Measurements from ENCODE around the gene RECQL5.

Gene RECQL5

DNA sequence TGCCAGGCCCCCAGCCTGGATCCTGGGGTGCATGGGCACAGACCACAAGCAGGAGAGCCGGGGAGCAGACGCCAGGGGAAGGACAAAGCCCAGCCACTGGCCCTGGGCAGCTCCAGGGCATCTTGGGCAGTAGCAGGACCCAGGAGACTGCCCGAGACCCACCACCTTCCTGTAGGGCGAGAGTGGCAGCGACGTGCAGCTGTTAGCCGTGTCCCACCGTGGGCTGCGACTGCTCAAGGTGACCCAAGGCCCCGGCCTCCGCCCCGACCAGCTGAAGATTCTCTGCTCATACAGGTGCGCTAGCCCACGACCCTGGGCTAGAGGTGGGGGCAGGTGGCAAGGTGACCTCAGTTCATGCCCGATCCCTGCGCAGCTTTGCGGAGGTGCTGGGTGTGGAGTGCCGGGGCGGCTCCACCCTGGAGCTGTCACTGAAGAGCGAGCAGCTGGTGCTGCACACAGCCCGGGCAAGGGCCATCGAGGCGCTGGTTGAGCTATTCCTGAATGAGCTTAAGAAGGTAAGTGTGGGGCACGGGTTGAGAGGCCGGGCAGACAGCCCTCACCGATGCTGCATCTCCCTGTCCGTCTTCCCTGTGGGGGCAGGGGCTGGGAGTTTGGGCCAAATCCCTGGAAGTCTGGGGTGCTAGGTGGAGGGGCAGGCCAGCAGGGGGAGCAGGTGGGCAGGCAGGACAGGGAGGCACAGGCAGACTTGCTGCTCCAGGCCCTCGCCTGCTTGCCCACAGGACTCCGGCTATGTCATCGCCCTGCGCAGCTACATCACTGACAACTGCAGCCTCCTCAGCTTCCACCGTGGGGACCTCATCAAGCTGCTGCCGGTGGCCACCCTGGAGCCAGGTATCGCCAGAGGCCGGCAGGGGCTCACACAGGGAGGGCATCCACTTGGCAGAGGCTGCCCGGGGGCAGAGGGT, 47.2 kb downstream of the RECQL5 start:
- no peak for DNase-seq (ENCODE audit: extremely low read depth in 1 of 2, low read depth in 1 of 2)

- no peak for DNase-seq (ENCODE audit: extremely low read depth in 1 of 2, low read depth in 1 of 2)
Observed at GRCh38 chr17:75617675-75618074, 49.3 kb downstream of the RECQL5 start.

DNA sequence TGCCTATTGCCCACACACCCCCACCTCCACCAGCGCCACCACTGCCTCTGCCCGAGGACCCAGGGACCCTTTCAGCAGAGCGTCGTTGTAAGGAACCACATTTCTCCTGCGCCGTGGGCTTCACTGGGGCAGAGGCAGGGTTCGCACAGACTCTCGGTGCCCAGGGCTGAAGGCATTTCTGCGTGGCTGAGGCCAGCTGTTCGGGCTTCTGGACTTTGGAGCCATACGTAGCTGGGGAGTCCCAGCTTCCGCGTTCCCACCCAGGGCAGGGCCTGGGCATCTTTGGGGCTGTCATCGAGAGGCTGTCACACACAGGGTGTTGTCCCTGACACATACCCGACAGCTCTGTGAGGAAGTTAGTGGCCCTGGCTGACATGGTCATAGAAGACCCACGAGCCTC, 49.7 kb downstream of the RECQL5 start:
- no peak for DNase-seq (ENCODE audit: extremely low read depth in 1 of 2, low read depth in 1 of 2)

DNA sequence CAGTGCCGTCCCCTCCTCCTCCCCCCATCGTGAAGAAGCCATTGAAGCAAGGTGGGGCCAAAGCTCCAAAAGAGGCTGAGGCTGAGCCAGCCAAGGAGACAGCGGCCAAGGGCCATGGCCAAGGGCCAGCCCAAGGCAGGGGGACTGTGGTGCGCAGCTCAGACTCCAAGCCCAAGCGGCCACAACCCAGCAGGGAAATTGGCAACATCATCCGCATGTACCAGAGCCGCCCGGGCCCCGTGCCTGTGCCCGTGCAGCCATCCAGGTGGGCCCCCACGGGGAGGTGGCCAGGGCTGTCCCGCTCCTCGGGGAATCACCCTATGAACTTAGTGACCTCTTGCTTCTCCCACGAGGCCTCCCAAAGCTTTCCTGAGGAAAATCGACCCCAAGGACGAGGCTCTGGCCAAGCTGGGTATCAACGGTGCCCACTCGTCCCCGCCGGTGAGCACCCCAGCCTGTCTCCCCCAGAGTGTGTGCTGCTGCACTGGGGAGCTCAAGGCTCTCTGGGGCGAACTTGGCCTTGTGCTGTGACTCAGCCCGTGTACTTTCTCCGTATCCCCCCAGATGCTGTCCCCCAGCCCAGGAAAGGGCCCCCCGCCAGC, 50.3 kb downstream of the RECQL5 start:
- DNase-seq (ENCODE audit: extremely low read depth in 1 of 2, low read depth in 1 of 2): no peak

DNA sequence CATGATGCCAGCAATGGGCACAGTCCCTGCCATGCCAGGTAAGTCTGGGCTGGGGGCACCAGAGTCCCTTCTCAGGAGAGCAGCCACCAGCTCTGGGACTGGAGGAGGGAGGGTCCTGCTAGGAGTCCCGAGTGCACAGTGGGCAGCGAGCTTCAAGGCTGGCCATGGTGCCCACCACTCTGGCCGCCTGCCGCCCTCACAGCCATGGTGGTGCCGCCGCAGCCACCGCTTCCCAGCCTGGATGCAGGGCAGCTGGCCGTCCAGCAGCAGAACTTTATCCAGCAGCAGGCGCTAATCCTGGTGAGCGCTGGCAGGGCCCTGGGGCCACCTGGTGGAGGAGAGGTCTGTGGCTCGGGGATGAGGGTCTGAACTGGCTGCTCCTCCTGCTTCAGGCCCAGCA, 51.7 kb downstream of the RECQL5 start:
- no peak for DNase-seq (ENCODE audit: extremely low read depth in 1 of 2, low read depth in 1 of 2)

GRCh38 chr17:75614556-75615270, 52.2 kb downstream of the RECQL5 start:
- no peak for DNase-seq (ENCODE audit: extremely low read depth in 1 of 2, low read depth in 1 of 2)

- no peak for DNase-seq (ENCODE audit: extremely low read depth in 1 of 2, low read depth in 1 of 2)
Observed at GRCh38 chr17:75614006-75614405, 52.9 kb downstream of the RECQL5 start.

GRCh38 chr17:75612906-75613626, 53.9 kb downstream of the RECQL5 start:
- no peak for DNase-seq (ENCODE audit: extremely low read depth in 1 of 2, low read depth in 1 of 2)

DNA sequence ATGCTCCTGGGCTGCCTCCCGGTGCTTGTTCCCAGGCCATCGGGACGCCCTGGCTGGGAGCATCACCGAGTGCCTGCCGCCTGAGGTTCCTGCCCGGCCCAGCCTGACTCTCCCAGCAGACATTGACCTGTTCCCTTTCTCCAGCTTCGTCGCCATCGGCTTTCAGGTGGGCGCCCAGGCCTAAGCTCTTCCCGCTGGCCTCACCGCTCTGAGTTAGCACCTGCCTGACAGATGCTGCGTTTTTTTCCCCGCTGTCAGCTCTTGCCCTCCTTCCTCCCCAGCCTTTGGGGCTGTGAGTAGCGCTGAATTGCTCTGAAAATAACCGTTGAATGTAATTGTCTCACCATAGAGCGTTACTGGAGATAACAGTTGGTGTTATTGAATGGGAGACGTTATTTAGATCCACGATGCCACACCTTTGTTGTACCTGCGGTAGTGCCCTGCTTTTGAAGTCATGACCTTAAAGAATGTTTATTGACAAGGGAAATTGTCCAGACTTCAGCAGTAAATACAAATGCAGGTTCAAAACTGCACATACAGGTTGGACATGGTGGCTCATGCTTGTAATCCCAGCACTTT, 55.0 kb downstream of the RECQL5 start:
- DNase-seq (ENCODE audit: extremely low read depth in 1 of 2, low read depth in 1 of 2): no peak

- DNase-seq (ENCODE audit: extremely low read depth in 1 of 2, low read depth in 1 of 2): no peak
Observed at GRCh38 chr17:75610103-75610984, 56.6 kb downstream of the RECQL5 start.

DNA sequence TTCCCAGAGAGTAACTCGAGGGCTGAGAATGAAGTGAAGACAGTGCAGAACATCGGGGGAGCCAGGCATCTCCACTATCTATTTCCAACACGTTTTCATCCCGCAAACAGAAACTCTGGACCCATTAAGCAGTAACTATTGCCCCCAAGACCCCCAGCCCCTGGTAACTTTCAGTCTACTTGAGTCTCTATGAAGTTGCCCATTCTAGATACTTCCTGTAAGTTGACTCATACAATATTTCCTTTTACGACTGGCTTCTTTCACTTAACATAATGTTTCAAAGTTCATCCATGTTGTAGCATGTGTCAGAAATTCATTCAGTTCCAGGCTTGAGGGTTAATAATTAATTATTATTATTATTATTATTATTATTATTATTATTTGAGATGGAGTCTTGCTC, 59.9 kb downstream of the RECQL5 start:
- DNase-seq (ENCODE audit: extremely low read depth in 1 of 2, low read depth in 1 of 2): no peak

- DNase-seq (ENCODE audit: extremely low read depth in 1 of 2, low read depth in 1 of 2): no peak
Observed at GRCh38 chr17:75605790-75606189, 61.2 kb downstream of the RECQL5 start.

DNA sequence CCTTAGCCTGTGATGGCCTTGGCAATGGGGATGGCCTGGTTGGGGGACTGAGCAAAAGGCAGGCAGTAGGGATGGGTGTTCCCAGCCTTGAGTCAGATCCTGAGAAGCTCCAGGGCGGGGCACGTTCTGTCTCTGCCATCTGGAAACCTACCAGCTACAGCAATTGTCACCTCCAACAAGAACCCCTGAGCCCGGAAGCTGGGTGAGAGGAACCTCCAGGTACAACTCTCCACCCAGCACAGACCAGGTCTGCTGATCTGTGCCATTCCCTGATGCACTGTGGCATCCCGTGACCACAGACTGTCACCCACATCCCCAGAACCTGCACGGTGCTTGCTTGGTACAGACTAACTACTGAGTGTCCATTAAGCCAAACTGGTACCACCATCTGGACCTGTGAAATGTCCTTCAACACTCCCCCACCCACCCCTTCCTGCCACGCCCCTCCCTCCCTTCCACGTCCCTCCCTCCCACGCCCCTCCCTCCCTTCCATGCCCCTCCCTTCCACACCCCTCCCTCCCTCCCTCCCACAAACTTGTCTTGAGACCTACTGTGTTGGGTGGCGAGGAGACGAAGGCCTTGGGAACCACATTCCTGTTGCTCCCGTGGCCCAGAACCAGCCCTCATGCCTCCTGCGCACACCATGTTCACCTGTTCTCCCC, 62.8 kb downstream of the RECQL5 start:
- DNase-seq (ENCODE audit: extremely low read depth in 1 of 2, low read depth in 1 of 2): no peak

DNA sequence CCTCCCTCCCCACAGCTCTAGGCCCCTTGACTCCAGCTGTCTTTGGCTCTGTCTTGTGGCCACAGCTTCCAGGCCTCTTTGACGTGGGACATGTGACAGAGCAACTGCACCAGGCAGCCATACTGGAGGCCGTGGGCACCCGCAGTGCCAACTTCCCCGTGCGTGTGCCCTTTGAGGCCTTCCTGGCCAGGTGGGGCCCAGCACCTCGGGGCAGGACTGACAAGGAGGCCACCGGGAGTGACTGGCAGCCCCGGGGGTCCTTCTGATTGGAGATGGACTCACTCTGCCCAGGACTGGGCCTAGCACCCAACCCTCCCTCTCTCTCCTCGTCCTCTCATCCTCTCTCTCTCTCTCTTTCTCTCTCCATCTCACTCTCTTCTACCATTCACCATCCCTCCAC, 63.8 kb downstream of the RECQL5 start:
- no peak for DNase-seq (ENCODE audit: extremely low read depth in 1 of 2, low read depth in 1 of 2)

DNA sequence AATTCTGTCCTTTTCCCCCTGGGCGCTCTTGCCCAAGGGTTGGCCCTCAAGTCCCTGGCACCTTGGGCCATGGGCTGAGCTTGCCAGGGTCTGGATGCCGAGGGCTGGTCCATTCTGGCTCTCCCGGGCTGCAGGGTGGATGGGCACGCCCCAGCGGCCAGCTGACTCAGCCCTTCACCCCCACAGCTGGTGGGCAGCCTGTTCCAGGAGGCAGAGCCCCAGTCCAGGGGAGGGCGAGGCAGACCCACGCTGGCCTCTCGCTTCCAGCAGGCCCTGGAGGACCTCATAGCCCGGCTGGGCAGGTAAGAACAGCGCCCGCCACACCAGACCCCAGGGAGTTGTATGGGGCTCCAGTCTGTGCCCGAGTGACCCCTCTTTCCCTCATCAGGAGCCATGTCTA, 64.3 kb downstream of the RECQL5 start:
- no peak for DNase-seq (ENCODE audit: extremely low read depth in 1 of 2, low read depth in 1 of 2)

DNA sequence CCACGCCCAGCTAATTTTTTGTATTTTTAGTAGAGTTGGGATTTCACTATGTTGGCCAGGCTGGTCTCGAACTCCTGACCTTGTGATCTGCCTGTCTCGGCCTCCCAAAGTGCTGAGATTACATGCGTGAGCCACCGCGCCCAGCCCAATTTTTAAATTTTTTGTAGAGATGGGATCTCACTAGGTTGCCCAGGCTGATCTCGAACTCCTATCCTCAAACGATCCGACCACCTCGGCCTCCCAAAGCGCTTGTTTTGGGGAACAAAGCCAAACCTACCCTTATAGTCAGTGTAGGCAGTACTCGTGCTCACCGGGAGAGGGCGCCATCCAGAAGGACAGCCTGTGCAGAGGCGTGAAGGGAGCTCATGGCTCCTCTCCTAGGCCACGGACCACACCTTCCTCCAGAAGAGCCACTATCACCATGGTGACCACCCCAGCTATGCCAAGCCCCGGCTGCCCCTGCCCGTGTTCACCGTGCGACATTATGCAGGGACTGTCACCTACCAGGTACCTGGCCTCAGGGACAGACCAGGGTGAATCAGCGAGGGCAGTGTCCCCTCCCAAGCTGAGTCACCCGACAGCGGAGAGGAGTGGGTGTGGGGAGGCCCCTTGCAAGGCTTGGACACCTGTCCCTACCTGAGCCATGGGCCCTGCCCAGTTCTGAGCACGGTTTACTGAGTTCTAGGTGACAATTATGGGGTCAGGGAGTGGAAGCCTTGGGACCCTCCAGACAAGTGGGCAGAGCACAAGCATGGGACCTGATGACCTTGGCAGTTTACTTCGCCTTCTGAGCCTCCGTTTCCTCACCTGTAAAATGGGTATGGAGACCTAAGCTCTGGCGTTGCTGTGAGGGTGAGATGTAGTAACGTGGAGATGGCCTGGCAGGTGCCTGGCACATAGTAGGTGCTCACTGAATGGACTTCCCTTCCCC, 65.6 kb downstream of the RECQL5 start:
- DNase-seq (ENCODE audit: extremely low read depth in 1 of 2, low read depth in 1 of 2): peak in 1 of 2 donors; percentile 42

GRCh38 chr17:75596320-75597087, 70.5 kb downstream of the RECQL5 start:
- DNase-seq (ENCODE audit: extremely low read depth in 1 of 2, low read depth in 1 of 2): no peak
